ENCODE results near the gene DCST1.

DNA sequence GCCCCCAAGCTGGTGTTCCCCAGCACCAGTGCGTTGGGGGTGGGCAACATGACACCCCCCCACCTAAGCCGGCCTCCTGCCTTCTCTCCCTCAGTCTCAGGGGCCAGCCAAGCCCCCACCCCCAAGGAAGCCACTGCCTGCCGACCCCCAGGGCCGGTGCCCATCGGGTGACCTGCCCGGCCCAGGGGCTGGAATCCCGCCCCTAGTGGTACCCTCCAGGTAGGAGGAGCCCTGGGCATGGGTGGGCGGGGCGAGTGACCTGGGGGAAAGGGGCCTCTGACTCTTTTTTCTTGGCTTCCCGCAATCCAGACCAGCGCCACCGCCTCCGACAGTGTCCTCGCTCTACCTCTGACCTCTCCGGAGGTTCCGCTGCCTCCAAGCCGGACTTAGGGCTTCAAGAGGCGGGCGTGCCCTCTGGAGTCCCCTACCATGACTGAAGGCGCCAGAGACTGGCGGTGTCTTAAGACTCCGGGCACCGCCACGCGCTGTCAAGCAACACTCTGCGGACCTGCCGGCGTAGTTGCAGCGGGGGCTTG lies 28.6 kb downstream of the DCST1 start:
- TF ChIP-seq POLR2A (IDR thresholded peaks at IDR 0.05; ENCODE audit: extremely low read depth, insufficient read length), result no peak
- TF ChIP-seq, protein P1, sequence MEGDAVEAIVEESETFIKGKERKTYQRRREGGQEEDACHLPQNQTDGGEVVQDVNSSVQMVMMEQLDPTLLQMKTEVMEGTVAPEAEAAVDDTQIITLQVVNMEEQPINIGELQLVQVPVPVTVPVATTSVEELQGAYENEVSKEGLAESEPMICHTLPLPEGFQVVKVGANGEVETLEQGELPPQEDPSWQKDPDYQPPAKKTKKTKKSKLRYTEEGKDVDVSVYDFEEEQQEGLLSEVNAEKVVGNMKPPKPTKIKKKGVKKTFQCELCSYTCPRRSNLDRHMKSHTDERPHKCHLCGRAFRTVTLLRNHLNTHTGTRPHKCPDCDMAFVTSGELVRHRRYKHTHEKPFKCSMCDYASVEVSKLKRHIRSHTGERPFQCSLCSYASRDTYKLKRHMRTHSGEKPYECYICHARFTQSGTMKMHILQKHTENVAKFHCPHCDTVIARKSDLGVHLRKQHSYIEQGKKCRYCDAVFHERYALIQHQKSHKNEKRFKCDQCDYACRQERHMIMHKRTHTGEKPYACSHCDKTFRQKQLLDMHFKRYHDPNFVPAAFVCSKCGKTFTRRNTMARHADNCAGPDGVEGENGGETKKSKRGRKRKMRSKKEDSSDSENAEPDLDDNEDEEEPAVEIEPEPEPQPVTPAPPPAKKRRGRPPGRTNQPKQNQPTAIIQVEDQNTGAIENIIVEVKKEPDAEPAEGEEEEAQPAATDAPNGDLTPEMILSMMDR (IDR thresholded peaks at IDR 0.05; ENCODE audit: low read depth, low read length), result no peak
- TF ChIP-seq MYC (IDR thresholded peaks at IDR 0.05; ENCODE audit: low read depth, low read length), result no peak
- TF ChIP-seq, protein P2, sequence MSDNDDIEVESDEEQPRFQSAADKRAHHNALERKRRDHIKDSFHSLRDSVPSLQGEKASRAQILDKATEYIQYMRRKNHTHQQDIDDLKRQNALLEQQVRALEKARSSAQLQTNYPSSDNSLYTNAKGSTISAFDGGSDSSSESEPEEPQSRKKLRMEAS (IDR thresholded peaks at IDR 0.05; ENCODE audit: low read depth, low read length), result no peak
